T47D (cell line): ENCODE measurements around the gene DNAL4.
A peak's percentile ranks its signal among the peaks of the same experiment; 100 is the strongest.
"Not testable (repeated sequence)": the region's sequence is repeated elsewhere in the genome, so short reads cannot be mapped to it uniquely, and the experiment has no call there.

Experiments used
- DNase-seq, 2 experiments: peaks; one replicate each; pipeline versions ENCODE4 v3.0.0 to v3.0.0-alpha.2; 2011 to 2012; ENCODE audit warnings: low read depth in 1 of 2, low spot score in 1 of 2
- JUND ChIP-seq: IDR thresholded peaks from 2 replicates; pipeline ENCODE4 v1.6.1; 2012; ENCODE audit warnings: low read depth
- in situ Hi-C: cut with HindIII; loops from 2 replicates; pipeline ENCODE4 v1.10.0; 2016; ENCODE audit warnings: low sequenced_read_pairs, low pct_unique_long_range_greater_than_20kb

The DNAL4 gene

DNA sequence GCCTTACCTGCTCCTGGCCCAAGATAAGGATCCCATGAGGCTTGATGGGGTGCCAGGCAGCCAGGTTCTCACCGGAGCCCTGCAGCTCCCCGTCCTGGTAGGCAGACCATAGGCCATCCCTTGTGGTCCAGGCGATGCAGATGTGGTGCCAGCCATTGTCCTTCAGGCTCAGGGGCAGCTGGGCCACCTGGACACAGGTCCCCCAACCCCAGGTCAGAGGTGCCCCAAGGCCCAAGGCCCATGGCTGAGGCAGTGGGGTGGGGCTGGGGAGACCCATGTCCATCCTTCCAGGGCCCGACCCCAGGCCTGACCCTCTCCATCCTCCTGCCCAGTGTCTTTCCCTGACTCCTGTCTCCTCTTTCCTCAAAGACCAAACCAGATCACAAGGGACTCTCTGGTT, 29.1 kb upstream of the DNAL4 start:
- TF ChIP-seq JUND = no peak
- in situ Hi-C loops = no loop called here
- DNase-seq = no peak

DNA sequence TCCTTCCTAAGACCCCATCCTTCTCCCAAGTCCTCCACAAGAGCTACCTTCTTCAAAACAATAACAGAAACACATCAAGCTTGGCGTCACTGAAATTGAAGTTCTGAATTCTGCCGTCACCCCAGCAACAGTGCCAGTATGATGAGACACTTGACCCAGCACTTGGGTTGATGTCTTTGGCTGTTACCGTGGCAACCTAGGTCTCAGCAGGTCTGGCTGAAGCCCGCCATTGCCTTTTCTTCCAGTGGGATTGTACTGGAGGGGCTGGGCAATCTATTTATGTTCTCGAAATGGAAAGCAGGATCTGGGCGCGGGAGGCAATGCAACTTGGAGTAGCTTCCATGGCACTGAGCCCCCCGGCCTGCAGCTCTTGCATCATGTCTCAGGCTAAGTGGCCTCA, 26.1 kb upstream of the DNAL4 start:
- in situ Hi-C loops = no loop called here
- no peak for TF ChIP-seq JUND
- no peak for DNase-seq

GRCh38 chr22:38819387-38819940, 25.5 kb upstream of the DNAL4 start:
- no peak for DNase-seq
- TF ChIP-seq JUND = no peak
- in situ Hi-C loops = no loop called here

DNA sequence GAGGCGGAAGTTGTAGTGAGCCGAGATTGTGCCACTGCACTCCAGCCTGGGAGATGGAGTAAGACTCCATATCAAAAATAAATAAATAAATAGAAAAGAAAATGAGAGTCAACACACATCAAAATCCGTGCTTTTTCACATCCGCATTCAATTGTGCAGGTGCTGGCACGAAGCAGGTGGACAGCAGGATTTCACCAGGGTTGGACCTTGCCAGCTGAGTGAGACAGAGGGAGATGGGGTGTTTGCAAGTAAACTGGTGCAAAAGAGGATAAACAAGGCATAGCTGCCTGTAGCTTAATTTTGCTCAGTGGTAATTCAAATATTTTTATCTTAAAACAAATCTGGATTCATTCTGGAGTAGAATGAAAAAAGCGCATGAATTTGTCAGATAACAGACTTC, 23.3 kb upstream of the DNAL4 start:
- TF ChIP-seq JUND = no peak
- no peak for DNase-seq
- in situ Hi-C loops = no loop called here

DNA sequence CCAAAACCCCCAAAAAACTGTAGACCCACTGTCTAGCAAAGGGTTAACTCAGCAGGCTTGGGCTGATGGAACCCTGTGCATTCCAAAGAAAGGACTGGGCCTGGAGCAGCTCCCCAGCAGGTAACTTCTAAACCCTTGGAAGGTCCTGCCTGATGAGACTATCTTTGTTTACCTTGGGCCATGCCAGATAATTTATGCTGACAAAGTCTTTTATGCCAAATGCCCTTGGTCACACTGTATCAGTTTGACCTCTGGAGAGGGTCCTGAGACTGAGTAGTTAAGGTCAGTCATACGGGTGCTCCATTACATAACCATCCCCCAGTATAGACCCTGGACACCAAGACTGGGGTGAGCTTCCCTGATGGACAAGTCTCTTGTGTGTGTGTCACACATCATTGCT, 21.9 kb upstream of the DNAL4 start:
- in situ Hi-C loops = no loop called here
- TF ChIP-seq JUND = no peak
- no peak for DNase-seq

GRCh38 chr22:38811241-38811640, 17.3 kb upstream of the DNAL4 start:
- no peak for DNase-seq
- TF ChIP-seq JUND = no peak
- in situ Hi-C loops = no loop called here

DNA sequence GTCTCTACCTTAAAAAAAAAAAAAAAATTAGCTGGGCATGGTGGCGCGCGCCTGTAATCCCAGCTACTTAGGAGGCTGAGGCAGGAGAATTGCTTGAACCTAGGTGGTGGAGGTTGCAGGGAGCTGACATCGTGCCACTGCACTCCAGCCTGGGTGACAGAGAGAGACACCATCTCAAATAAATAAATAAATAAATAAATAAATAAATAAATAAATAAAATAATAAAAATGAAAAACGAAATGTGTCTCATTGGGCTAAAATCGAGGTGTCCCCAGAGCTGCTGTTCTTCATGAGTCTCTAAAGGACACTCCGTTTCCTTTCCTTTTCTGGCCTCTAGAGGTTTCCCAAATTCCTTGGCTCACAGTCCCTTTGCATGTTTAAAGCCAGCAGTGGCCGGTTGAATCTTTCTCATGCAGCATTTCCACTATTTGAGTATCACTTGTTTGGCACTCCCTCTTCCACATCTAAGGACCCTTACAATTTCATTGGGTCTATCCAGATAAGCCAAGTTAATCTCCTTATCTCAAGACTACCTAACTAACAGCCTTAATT, 11.2 kb upstream of the DNAL4 start:
- DNase-seq = peak in 1 of 2 experiments; percentile 25
- in situ Hi-C loops = not testable (repeated sequence)

DNA sequence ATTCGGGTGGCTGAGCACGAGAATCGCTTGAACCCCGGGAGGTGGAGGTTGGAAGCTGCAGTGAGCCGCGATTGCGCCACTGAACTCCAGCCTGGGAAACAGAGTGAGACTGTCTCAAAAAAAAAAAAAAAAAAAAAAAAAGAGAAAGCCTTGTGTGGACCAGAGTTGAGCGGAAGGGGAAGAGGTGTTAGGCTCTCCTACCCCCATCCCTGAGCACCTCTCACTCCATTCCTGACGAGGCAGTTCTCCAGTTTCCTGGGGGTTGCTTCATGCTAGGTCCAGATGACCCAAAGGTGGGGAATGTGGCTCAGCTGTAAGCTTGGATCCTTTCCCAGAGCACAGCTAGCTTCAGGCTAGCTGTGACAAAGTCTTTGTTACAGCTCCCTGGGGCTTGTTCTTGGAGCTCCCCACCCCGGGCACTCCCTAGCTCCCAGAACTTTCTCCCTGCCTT, 8.8 kb upstream of the DNAL4 start:
- DNase-seq = peak; percentile 9 to 78

DNA sequence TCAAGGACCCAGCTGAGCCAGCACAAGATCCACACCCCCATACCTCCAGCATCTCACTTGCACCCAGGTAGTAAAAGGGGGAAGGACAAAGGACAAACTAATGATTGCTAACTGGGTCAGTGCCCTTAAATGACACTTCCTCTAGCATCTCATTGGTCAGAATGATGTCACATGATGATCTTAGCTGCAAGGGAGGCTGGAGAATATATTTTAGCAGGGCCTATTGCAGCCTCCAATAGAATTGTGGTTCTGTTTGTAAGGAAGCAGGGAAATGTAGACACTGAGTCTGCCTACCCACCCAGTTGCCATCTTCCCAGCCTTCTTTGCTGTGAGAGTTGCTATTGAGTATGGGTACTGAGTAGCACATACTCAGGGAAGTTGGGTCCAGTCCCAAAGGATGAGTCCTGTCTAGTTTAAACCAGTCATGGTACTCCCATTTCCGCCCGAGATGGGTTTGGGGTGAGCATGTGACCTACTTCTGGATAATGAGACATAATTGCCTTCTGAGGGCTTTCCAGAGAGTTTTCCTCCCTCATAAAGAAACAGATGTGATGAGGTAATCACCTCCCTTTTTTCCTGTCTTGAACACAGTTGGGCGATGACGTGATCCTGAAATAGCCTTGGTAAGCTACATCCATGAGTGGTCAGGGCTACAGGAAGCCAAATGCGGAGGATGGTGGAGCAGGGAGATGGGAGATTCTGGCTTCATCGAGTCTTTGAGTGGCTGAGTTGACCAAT, 5.5 kb upstream of the DNAL4 start:
- no peak for TF ChIP-seq JUND
- in situ Hi-C loops = no loop called here
- no peak for DNase-seq

More for the DNA sequence above, 8.8 kb upstream of the DNAL4 start:
- in situ Hi-C loops = no loop called here
- TF ChIP-seq JUND = no peak

DNA sequence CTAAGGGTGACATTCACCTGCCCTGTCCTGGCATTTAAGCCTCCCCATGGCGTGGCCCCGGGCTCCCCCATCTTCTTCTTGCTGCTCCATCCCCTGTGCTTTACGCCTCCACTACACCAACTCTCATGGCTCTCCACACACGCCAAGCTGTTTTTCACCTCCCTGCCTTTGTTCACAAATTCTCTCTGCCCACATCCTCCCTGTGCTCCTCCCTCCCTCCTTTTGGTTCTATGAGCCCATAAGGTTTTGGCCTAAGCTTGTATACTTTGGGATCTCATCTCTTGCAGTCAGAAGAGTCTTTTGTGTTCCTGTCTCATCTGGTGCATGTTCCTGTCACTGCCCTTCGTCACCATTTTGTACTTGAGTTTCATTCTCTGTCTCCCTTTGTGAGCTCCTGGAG, 4.6 kb upstream of the DNAL4 start:
- TF ChIP-seq JUND = no peak
- DNase-seq = no peak
- in situ Hi-C loops = no loop called here

DNA sequence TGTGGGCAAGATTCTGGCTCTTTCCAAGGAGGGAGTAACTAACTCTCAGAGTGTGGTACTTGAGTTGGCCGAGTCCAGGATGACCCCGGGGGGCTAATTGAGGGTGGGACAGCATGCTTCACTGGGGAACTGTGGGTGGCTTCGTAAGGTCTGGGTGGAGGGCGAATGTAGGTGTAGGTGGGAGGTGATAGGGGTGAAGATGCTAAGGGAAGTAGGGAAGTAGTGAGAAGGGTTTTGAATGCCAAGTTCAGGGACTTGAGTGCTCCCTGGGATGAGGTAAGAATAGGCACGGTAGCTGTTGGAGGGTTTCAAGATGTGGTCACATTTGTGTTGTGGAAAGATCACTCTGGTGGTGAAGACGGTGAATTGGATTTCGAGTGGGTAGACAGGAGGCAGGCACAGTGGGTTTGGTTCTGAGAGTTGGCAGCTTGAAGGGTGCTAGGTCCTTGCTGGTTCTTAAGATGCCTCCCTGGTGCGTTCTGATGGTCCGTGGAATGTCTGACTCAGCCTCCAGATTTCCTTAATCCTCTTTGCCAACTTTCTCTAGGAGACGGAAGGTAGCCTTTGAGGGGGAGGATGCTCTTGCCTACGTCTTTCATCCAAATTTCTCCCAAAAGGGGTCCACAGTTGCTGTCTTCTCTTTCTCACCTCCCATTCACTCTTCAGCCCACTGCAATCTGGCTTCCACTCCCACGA, 2.5 kb upstream of the DNAL4 start:
- TF ChIP-seq JUND = no peak
- no peak for DNase-seq
- in situ Hi-C loops = no loop called here

GRCh38 chr22:38795569-38795968, 1.6 kb upstream of the DNAL4 start:
- DNase-seq = no peak
- no peak for TF ChIP-seq JUND
- in situ Hi-C loops = no loop called here

- TF ChIP-seq JUND = no peak
- DNase-seq = no peak
- in situ Hi-C loops = no loop called here
Measured at GRCh38 chr22:38793317-38793716, 626 bp downstream of the DNAL4 start.
